Measurements from ENCODE around the gene CFTR. TPM values are rescaled to one million over a fixed set of nuclear protein-coding genes. Genes with fewer than 3 reads are reported as not detected.

Gene CFTR
- total and polyA plus RNA-seq, 2 donors = 0.28 to 0.34 TPM

DNA sequence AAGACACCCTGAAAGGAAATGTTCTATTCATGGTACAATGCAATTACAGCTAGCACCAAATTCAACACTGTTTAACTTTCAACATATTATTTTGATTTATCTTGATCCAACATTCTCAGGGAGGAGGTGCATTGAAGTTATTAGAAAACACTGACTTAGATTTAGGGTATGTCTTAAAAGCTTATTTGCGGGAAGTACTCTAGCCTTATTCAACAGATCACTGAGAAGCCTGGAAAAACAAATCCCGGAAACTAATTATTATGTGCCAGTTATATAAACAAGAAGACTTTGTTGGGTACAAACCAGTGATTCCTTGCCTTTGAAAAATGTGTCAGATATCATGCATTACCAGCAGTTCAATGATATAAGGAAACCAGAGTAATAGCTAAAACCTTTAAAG lies 160.1 kb downstream of the CFTR start:
- H3K4me1 ChIP-seq (ENCODE audit: control insufficient read depth in 2 of 2, insufficient read depth in 2 of 2, low read length in 2 of 2) = no peaks in the 10 kb centered on the region
- H3K27ac ChIP-seq (ENCODE audit: low read depth in 1 of 2, low read length in 1 of 2) = no peak overlapping the region
- no peaks in the 10 kb centered on the region for H3K27me3 ChIP-seq (ENCODE audit: control insufficient read depth in 2 of 2, insufficient read depth in 1 of 2, low read length in 1 of 2)
- H3K9me3 ChIP-seq (ENCODE audit: control insufficient read depth in 2 of 2, insufficient read depth in 1 of 2, low read length in 1 of 2) = no peaks in the 10 kb centered on the region
- no peak overlapping the region for H3K4me3 ChIP-seq (ENCODE audit: low read length in 2 of 2)
- WGBS = 93% methylated on average over 2 of the region's 2 CpGs
- no peak for DNase-seq (ENCODE audit: low read depth in 6 of 9, low spot score in 9 of 9)
- H3K36me3 ChIP-seq (ENCODE audit: control insufficient read depth in 2 of 2, insufficient read depth in 2 of 2, low read length in 1 of 2) = no peaks in the 10 kb centered on the region

- DNase-seq (ENCODE audit: low read depth in 6 of 9, low spot score in 9 of 9) = no peak
- Histone ChIP-seq H3K4me3 (ENCODE audit: low read length in 2 of 2) (no peak overlapping the region), H3K4me1 (ENCODE audit: control insufficient read depth in 2 of 2, insufficient read depth in 2 of 2, low read length in 2 of 2) (no peaks in the 10 kb centered on the region), H3K27ac (ENCODE audit: low read depth in 1 of 2, low read length in 1 of 2) (no peak overlapping the region), H3K27me3 (ENCODE audit: control insufficient read depth in 2 of 2, insufficient read depth in 1 of 2, low read length in 1 of 2) (no peaks in the 10 kb centered on the region), H3K36me3 (ENCODE audit: control insufficient read depth in 2 of 2, insufficient read depth in 2 of 2, low read length in 1 of 2) (no peaks in the 10 kb centered on the region), H3K9me3 (ENCODE audit: control insufficient read depth in 2 of 2, insufficient read depth in 1 of 2, low read length in 1 of 2) (no peaks in the 10 kb centered on the region)
Observed at GRCh38 chr7:117640465-117640864, 160.6 kb downstream of the CFTR start.

- Histone ChIP-seq H3K4me3 (ENCODE audit: low read length in 2 of 2) (no peak overlapping the region), H3K27ac (ENCODE audit: low read depth in 1 of 2, low read length in 1 of 2) (no peak overlapping the region), H3K36me3 (ENCODE audit: control insufficient read depth in 2 of 2, insufficient read depth in 2 of 2, low read length in 1 of 2) (no peaks in the 10 kb centered on the region), H3K27me3 (ENCODE audit: control insufficient read depth in 2 of 2, insufficient read depth in 1 of 2, low read length in 1 of 2) (no peaks in the 10 kb centered on the region), H3K4me1 (ENCODE audit: control insufficient read depth in 2 of 2, insufficient read depth in 2 of 2, low read length in 2 of 2) (no peaks in the 10 kb centered on the region), H3K9me3 (ENCODE audit: control insufficient read depth in 2 of 2, insufficient read depth in 1 of 2, low read length in 1 of 2) (no peaks in the 10 kb centered on the region)
- DNase-seq (ENCODE audit: low read depth in 6 of 9, low spot score in 9 of 9) = no peak
Observed at GRCh38 chr7:117645481-117646165, 165.8 kb downstream of the CFTR start.

GRCh38 chr7:117648203-117648866 lies 168.5 kb downstream of the CFTR start:
- no peak for DNase-seq (ENCODE audit: low read depth in 6 of 9, low spot score in 9 of 9)
- H3K27ac ChIP-seq (ENCODE audit: low read depth in 1 of 2, low read length in 1 of 2) = no peak overlapping the region
- no peaks in the 10 kb centered on the region for H3K36me3 ChIP-seq (ENCODE audit: control insufficient read depth in 2 of 2, insufficient read depth in 2 of 2, low read length in 1 of 2)
- no peaks in the 10 kb centered on the region for H3K9me3 ChIP-seq (ENCODE audit: control insufficient read depth in 2 of 2, insufficient read depth in 1 of 2, low read length in 1 of 2)
- no peak overlapping the region for H3K4me3 ChIP-seq (ENCODE audit: low read length in 2 of 2)
- WGBS = 95% methylated on average over 5 of the region's 5 CpGs
- H3K27me3 ChIP-seq (ENCODE audit: control insufficient read depth in 2 of 2, insufficient read depth in 1 of 2, low read length in 1 of 2) = no peaks in the 10 kb centered on the region
- H3K4me1 ChIP-seq (ENCODE audit: control insufficient read depth in 2 of 2, insufficient read depth in 2 of 2, low read length in 2 of 2) = no peaks in the 10 kb centered on the region

- WGBS = 95% methylated on average over 4 of the region's 4 CpGs
- Histone ChIP-seq H3K27ac (ENCODE audit: low read depth in 1 of 2, low read length in 1 of 2) (no peak overlapping the region), H3K4me1 (ENCODE audit: control insufficient read depth in 2 of 2, insufficient read depth in 2 of 2, low read length in 2 of 2) (no peaks in the 10 kb centered on the region), H3K27me3 (ENCODE audit: control insufficient read depth in 2 of 2, insufficient read depth in 1 of 2, low read length in 1 of 2) (no peaks in the 10 kb centered on the region), H3K4me3 (ENCODE audit: low read length in 2 of 2) (no peak overlapping the region), H3K36me3 (ENCODE audit: control insufficient read depth in 2 of 2, insufficient read depth in 2 of 2, low read length in 1 of 2) (no peaks in the 10 kb centered on the region), H3K9me3 (ENCODE audit: control insufficient read depth in 2 of 2, insufficient read depth in 1 of 2, low read length in 1 of 2) (no peaks in the 10 kb centered on the region)
- DNase-seq (ENCODE audit: low read depth in 6 of 9, low spot score in 9 of 9) = no peak
Observed at GRCh38 chr7:117652943-117653680, 173.3 kb downstream of the CFTR start.

GRCh38 chr7:117654780-117655179 lies 175.0 kb downstream of the CFTR start:
- H3K9me3 ChIP-seq (ENCODE audit: control insufficient read depth in 2 of 2, insufficient read depth in 1 of 2, low read length in 1 of 2) = no peaks in the 10 kb centered on the region
- WGBS = 90% methylated on average over 1 of the region's 1 CpG
- H3K4me1 ChIP-seq (ENCODE audit: control insufficient read depth in 2 of 2, insufficient read depth in 2 of 2, low read length in 2 of 2) = no peaks in the 10 kb centered on the region
- no peaks in the 10 kb centered on the region for H3K27me3 ChIP-seq (ENCODE audit: control insufficient read depth in 2 of 2, insufficient read depth in 1 of 2, low read length in 1 of 2)
- H3K27ac ChIP-seq (ENCODE audit: low read depth in 1 of 2, low read length in 1 of 2) = no peak overlapping the region
- H3K4me3 ChIP-seq (ENCODE audit: low read length in 2 of 2) = no peak overlapping the region
- DNase-seq (ENCODE audit: low read depth in 6 of 9, low spot score in 9 of 9) = no peak
- no peaks in the 10 kb centered on the region for H3K36me3 ChIP-seq (ENCODE audit: control insufficient read depth in 2 of 2, insufficient read depth in 2 of 2, low read length in 1 of 2)

GRCh38 chr7:117656806-117657205 lies 177.0 kb downstream of the CFTR start:
- Histone ChIP-seq H3K27me3 (ENCODE audit: control insufficient read depth in 2 of 2, insufficient read depth in 1 of 2, low read length in 1 of 2) (no peaks in the 10 kb centered on the region), H3K9me3 (ENCODE audit: control insufficient read depth in 2 of 2, insufficient read depth in 1 of 2, low read length in 1 of 2) (no peaks in the 10 kb centered on the region), H3K4me1 (ENCODE audit: control insufficient read depth in 2 of 2, insufficient read depth in 2 of 2, low read length in 2 of 2) (no peaks in the 10 kb centered on the region), H3K27ac (ENCODE audit: low read depth in 1 of 2, low read length in 1 of 2) (no peak overlapping the region), H3K4me3 (ENCODE audit: low read length in 2 of 2) (no peak overlapping the region), H3K36me3 (ENCODE audit: control insufficient read depth in 2 of 2, insufficient read depth in 2 of 2, low read length in 1 of 2) (no peaks in the 10 kb centered on the region)
- 90% methylated on average over 2 of the region's 2 CpGs for WGBS
- no peak for DNase-seq (ENCODE audit: low read depth in 6 of 9, low spot score in 9 of 9)

- H3K36me3 ChIP-seq (ENCODE audit: control insufficient read depth in 2 of 2, insufficient read depth in 2 of 2, low read length in 1 of 2) = no peaks in the 10 kb centered on the region
- no peak overlapping the region for H3K4me3 ChIP-seq (ENCODE audit: low read length in 2 of 2)
- no peaks in the 10 kb centered on the region for H3K9me3 ChIP-seq (ENCODE audit: control insufficient read depth in 2 of 2, insufficient read depth in 1 of 2, low read length in 1 of 2)
- no peak overlapping the region for H3K27ac ChIP-seq (ENCODE audit: low read depth in 1 of 2, low read length in 1 of 2)
- H3K27me3 ChIP-seq (ENCODE audit: control insufficient read depth in 2 of 2, insufficient read depth in 1 of 2, low read length in 1 of 2) = no peaks in the 10 kb centered on the region
- H3K4me1 ChIP-seq (ENCODE audit: control insufficient read depth in 2 of 2, insufficient read depth in 2 of 2, low read length in 2 of 2) = peaks cover 0 to 1% of the 10 kb centered on the region in 2 donors
- DNase-seq (ENCODE audit: low read depth in 6 of 9, low spot score in 9 of 9) = no peak
Observed at GRCh38 chr7:117659531-117660011, 179.7 kb downstream of the CFTR start.

- peaks cover 0 to 3% of the 10 kb centered on the region in 2 donors for H3K4me1 ChIP-seq (ENCODE audit: control insufficient read depth in 2 of 2, insufficient read depth in 2 of 2, low read length in 2 of 2)
- WGBS = 89% methylated on average over 2 of the region's 2 CpGs
- H3K9me3 ChIP-seq (ENCODE audit: control insufficient read depth in 2 of 2, insufficient read depth in 1 of 2, low read length in 1 of 2) = no peaks in the 10 kb centered on the region
- no peak overlapping the region for H3K27ac ChIP-seq (ENCODE audit: low read depth in 1 of 2, low read length in 1 of 2)
- no peaks in the 10 kb centered on the region for H3K36me3 ChIP-seq (ENCODE audit: control insufficient read depth in 2 of 2, insufficient read depth in 2 of 2, low read length in 1 of 2)
- DNase-seq (ENCODE audit: low read depth in 6 of 9, low spot score in 9 of 9) = no peak
- H3K27me3 ChIP-seq (ENCODE audit: control insufficient read depth in 2 of 2, insufficient read depth in 1 of 2, low read length in 1 of 2) = no peaks in the 10 kb centered on the region
- no peak overlapping the region for H3K4me3 ChIP-seq (ENCODE audit: low read length in 2 of 2)
Observed at GRCh38 chr7:117661328-117661727, 181.5 kb downstream of the CFTR start.

Data from thymus (tissue), 11 donors.